Fibroblast of skin of right quadriceps (primary cell): ENCODE data around the gene TRIM69.

Source experiments
- DNase-seq: peaks from one replicate; pipeline ENCODE4 v3.0.0-alpha.2; 2013

The TRIM69 gene

DNA sequence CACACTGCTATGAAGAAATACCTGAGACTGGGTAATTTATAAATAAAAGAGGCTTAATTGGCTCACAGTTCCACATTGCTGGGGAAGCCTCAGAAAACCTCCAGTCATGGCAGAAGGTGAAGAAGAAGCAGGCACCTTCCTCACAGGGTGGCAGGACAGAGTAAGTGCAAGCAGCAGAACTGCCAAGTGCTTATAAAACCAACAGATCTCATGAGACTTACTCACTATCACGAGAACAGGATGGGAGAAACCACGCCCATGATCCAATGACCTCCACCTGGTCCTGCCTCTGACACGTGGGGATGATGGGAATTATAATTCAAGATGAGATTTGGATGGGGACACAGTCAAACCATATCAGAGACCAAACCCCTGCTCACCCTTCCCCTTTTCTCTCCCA is 75.0 kb downstream of the TRIM69 start:
- no peak for DNase-seq

- no peak for DNase-seq
Observed at GRCh38 chr15:44812029-44812517, 75.7 kb downstream of the TRIM69 start.

DNA sequence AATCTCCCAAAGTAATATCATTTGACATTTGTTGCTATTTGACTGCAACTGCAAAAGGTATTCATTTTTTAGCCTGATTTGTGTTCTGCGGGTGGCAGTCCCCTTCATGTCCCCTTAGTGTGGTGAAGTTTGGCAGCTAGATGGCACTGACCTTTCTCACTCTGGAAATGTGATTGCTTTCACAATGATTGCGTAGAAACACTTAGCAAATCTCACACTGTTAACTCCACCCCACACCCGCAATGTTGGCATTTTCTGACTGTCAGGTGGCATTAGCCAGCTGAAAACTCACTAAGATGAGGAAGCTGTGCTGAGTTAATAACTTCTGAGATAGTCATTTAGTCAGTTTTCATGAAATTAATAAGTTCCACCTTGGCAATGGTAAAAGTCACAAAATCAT is 76.9 kb downstream of the TRIM69 start:
- DNase-seq = no peak
